ENCODE data around the gene KLF7.

The KLF7 gene

DNA sequence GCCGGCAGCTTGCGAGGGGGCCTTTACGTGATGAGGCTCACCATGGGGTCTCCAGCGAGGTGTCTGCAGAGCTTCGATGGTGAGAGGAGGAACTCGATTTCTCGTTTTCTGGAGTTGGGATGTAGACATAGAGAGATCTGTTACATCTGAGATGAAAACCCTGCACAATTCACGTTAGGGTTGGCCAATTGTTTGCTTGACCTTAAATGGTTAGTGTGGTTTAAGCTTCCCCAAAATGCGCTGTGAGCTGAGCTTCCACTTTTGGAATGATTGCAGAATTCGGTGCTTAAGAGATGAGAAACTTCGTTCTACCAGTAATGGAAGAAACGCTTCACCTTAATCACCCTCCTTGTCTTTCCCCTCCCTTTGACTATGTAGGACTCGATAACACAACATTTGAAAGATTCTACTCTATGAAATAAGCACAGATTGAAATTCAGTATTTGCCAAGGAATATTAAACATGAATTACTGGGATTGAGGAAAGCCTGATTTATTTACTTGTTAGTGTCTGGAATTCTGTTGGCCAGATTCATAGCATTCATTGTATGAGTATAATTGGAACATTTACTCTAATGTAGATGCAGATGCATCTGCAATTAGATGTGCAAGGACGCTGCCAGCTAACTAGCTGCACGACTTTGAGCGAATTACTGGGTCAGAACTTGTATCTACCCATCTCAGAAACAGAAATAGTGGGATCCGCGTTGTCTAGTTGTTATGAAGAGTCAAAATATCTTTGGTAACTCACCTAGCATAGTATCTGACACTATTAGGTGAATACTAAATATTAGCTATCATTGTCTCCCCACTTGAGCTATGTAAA is 1.6 kb upstream of the KLF7 start:
- DNase-seq (ENCODE audit: low spot score), result peak; percentile 32

GRCh38 chr2:207166349-207167098 is 776 bp upstream of the KLF7 start:
- DNase-seq (ENCODE audit: low spot score), result peak; percentile 82

- DNase-seq (ENCODE audit: low spot score), result peak; percentile 99
Observed at GRCh38 chr2:207166039-207166348, 246 bp upstream of the KLF7 start.

DNA sequence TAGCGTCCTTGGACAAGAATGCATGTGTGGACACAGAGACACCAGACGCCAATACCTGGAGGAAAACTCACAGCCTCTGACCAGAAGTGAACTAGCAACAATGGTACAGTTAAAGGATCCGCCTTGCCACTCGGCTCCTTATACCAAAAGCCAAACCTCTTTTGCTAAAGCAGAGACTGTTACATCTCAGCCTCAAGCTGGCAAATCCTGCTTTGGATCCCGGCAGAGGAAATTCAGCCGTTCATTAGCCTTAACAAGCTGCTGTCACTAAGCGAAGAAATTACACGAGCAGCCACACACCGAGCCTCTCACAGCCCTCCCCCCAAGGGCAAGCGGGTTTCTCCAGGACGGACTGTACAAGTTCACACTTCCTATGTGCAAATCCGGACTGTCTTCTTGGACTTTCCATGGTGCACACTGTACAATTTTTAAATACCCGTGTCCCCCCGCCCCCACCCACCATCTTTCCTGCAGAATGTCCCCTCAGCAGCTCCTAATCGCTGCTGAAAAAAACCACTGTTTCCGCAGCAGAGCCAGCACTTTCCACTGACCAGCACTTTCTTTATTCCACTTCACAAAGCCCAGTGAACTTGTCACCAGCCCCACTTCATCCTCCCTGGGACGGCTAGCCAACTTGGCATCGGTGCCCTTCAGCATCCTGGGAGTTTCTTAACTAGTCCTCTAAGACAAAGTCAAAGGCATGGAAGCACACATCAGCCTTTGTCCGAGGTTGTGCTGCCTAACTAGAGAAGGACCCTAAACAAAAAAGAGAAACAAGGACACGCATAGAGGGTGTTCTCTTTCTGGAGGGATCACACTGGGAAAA is 1.5 kb downstream of the KLF7 start:
- peak; percentile 61 for DNase-seq (ENCODE audit: low spot score)

- DNase-seq (ENCODE audit: low spot score), result no peak
Observed at GRCh38 chr2:207163756-207164005, 2.1 kb downstream of the KLF7 start.

DNA sequence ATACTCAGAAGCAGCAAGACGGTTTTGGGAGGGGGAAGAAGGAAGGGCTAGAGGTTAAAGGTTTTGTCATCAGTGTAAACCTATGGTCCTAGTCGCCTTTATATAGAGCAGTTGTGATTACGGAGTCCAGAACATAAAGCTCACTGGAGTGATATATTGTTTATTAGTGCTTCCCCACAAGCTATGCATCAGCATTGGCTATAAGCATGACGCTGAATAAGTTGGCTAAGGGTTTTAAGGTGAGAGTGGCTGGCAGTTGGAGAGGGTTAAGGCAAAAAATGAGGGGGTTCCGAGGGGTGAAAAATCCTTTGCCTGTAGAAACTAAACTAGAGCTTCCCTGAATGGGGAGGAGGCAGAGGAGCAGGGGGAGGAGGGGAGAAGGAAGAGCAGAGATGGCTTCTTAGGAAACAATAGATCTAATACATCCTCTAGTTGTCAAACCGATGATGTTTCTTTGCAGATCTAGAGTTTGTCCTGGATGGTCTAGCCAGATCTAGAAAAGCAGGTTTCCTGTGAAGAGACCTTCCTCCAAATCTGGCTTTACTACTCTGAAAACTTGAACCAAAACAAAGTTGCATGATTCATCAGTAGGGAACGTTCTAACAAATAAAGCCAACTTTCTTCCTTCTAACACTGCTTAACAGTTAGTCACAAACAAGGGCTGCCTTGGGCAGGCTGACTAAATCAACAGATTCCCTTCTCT is 2.5 kb downstream of the KLF7 start:
- DNase-seq (ENCODE audit: low spot score), result peak; percentile 37

DNA sequence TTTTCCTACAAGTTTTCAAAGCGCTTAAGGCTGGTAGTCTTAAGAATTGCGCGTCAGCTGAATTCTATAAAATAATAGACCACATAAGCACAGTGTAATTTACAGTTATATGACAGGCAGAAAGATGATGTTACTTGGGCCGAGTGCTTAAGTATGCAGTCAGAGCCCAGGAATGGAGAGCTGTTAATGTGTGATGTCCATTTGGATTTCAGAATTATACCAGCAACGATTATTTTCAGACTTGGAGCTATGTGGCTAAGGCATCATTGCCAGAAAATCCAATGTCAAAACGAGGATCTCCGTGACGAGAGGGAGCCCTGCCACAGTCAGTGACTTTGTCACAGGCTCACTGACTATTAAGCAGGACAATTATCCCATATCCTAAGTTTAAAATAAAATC is 3.4 kb downstream of the KLF7 start:
- DNase-seq (ENCODE audit: low spot score), result no peak

DNA sequence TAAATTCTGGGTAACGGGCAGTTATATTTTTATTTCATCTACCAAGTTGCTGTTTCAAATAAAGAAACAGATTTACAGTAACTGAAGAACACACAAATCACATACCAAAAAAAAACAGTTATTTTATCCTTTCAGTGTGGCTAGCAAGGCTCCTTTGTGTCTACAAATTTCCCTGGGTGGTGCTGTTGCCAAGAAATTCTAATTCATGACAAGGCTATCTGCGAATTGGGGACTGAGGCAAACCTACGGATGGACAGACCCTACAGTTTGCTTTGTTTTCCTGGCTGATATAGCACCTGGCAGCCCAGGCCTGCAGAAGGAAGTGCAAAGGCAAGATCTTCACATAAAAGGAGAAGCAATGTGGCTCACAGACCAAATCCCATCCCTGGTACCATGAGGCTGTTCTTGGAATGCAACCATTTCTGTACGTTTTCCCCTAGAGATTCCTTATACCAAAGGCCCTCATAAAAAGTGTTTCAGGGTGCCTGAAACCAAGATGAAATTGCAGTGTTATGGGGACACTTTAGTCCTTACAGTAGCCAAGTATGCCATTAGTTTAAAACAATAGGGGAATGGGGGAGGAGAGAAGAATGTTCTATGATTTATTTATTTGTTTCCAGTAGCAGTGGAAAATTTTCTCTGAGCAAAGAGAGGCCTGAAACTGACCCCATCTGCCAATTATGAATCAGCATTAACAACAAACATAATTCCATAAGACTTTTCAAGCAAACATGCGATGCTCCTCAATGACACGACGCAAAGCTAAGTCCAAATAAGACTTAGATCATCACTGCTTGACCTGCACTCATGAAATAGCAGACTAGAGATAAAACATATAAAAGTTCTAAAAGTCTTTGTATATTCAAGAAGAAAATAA is 4.3 kb downstream of the KLF7 start:
- DNase-seq (ENCODE audit: low spot score), result peak; percentile 40

DNA sequence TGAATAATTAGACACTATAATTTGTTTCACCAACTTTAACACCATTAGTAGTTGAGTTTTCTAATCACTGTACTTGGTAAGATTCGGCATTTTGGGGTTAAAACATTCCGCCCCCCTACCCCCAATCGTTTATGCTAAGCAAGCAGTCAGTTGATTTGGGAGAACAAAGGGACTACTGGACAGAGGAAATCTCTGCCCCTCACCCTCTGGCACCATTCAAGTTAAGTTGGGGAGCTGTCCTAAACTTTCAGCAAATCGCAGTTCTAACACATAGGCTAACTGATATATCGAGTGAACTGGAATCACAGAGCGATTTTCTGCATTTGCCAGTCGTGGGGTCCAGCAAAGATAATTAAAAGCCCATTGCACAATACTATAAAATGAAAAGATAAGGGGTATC is 5.6 kb downstream of the KLF7 start:
- no peak for DNase-seq (ENCODE audit: low spot score)

DNA sequence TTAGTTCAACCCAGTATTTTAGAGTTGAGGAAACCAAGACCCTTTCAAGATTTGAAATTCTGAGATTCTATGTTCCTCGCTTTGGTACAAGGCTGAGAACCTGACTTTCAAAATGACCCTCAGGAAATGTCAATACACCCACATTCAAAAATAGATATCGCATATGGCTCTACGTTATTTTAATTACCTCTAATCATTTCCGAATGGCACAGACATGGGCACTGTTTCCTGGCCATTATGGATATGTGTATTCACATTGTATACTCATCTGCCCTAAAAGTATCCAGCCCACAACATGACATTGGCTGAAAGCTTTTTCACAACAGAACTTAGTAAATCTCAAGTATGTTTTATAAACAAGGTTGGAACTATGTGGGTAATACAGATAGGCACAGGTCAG is 6.7 kb downstream of the KLF7 start:
- no peak for DNase-seq (ENCODE audit: low spot score)

- DNase-seq (ENCODE audit: low spot score), result no peak
Observed at GRCh38 chr2:207157731-207158130, 8.0 kb downstream of the KLF7 start.

DNA sequence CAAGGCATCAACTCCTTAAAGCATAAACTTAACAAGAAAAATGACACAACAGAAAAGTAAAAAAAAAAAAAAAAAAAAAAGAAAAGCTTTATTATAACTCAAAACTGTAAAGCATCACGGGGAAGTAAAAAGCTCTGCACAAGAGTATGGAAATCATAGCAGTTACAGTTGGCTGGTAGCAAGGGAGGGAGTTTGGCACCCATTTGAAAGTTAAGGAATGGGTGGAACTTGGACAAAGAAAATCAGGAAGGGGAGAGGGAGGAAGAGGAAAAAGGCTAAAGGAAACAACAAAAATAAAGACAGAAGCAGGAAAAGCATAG is 8.6 kb downstream of the KLF7 start:
- no peak for DNase-seq (ENCODE audit: low spot score)

GRCh38 chr2:207156451-207157161 is 9.1 kb downstream of the KLF7 start:
- no peak for DNase-seq (ENCODE audit: low spot score)

DNA sequence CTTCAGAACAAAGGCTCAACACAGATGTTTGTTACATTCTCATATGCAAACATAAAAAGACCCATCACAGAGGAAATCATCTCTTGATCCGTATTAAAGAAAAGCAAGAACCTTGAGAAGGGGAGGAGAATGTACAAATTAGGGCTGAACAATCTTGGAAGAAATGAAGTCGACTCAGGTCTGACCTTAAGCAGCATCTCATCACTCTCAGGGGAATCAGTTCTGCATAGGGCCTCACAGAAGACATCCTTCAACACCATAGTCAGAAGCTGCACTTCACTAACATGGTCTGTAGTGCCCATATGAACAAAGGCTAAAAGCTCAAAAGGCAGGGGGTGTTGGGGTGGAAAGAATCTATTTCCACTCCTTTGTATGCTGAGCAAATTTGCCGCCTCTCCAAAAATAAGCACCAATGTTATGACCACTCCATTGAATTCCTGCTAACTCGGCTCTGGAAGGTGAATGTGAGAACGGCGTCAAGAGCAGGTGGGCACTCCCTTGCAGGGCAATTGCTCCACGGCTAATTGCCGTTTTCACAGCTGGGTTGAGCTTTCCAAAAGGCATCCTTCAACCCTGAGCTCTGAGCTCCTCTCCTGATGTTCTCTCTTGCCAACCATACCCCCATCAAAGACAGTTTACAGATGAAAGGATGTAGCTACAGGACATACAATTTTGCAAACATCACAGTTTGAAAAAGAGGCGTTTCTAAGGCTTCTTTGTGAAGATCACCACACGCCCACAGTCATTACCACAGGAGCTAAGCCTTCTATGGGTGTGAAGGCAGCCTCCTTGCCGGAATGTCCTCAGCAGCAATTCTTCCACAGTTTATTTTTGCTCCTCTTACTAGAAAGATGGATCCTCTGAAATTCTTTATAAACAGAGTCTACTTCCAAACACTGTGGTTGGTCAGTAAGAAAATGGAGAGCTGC is 10.0 kb downstream of the KLF7 start:
- DNase-seq (ENCODE audit: low spot score), result no peak

- peak; percentile 73 for DNase-seq (ENCODE audit: low spot score)
Observed at GRCh38 chr2:207154556-207155510, 10.9 kb downstream of the KLF7 start.

- DNase-seq (ENCODE audit: low spot score), result no peak
Observed at GRCh38 chr2:207153266-207153975, 12.3 kb downstream of the KLF7 start.

GRCh38 chr2:207151048-207151447 is 14.7 kb downstream of the KLF7 start:
- DNase-seq (ENCODE audit: low spot score), result no peak

DNA sequence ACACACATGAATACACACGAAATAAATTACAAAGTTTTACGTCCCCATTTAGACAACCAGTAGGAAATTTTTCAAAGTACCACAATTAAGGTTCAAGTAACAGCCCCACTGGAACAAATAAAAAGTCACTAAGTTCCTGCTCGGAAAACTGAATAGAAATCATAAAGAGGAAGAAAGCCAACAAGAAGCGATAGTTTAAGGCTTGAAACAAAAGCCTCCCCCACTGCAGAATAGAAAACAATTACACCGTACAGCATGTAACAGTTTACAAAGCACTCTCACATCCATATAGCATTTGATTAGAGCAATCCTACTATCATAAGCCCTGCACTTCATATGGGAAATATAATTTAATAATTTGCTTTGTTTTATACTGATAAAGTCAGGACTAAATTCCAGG is 15.5 kb downstream of the KLF7 start:
- DNase-seq (ENCODE audit: low spot score), result no peak
